ENCODE data around the gene GRIK4.
A peak's percentile ranks its signal among the peaks of the same experiment; 100 is the strongest.

The GRIK4 gene

DNA sequence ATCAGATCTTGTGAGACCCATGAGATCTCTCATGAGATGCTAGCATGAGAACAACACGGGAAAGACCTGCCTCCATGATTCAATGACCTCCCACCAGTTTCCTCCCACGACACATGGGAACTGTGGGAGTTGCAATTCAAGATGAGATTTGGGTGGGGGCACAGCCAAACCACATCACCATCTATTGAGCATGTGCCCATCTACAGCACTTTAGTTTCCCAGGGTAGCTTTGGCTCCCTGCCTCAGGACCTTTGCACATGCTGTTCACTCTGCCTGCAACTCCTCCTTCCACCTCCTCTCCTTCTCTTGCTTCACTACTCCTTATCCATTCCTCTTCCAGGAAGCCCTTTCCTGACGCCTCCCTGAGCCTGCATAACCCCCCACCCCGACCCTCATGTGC lies 17.2 kb downstream of the GRIK4 start:
- no peak for DNase-seq

- DNase-seq = no peak
These were observed 17.7 kb downstream of the GRIK4 start for GRCh38 chr11:120529214-120529613.

DNA sequence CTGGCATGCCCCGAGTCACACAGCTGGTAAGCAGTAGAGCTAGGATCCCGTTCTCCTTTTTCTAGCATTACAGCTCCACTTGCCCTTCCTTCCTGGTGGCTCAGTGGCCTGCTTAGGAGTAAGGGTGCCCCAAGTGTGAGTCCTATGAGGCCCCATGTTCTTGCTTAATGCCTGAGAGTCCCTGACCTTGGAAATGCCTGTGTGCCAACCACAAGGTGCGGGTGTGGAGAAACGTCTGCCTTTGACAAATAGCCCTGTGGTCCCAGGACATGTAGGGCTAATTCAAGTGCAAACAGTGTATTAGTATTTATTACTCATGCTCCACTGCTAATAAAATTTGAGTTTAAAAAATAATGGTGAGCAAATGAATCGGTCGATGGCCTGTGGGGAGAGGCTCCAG lies 18.4 kb downstream of the GRIK4 start:
- DNase-seq = no peak

DNA sequence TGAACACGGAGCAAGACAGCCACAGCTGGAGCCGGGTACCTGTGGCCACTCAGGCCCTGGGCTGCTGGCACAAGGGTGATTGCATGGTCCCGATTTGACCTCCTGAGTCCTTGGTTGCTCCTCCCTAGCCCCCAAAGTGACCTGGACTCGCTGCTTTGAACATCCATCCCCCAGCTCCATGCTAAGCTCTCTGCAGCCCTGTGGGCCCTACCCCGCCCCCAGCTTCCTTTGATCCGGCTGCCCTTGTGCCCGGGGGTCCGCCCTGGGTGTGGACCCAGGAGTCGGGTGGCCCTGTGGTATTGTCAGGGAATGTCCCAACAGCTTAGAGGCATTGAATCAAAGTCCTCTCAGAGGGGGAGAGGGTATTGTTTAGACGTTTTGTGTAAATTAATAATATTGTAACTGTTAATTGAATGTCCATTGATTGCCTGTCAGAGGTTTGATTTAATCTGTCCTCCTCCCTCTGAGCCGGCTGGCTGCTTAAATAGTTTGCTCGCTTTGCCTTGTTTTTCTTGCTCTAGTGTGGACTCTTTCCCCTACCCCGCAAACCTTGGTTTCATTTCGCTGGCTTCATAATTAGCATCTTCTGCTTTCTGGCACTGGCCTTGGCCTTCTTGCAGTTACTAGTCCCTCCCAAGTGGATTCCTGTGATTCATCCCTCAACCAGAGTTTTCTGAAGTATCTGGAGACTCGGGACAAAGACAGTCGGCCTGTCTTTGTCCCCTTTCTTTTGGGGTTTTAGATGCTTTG lies 20.7 kb downstream of the GRIK4 start:
- no peak for DNase-seq

DNA sequence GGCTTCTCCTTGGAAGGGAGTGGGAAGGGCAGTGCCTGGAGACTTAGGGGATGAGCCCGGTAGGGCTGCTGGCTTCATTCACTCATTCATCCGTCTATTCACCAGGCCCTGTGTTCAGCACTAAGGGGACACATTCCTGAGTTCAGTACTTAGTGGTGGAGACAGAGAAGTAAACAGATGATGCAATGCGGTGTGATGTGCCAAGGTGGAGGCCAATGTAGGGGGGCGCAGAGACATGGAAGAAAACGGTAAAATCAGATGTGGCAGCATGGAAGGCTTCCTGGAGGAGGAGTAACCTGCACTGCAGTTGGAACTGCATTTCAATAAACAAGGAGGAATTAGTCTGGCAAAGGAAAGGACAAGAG lies 21.3 kb downstream of the GRIK4 start:
- no peak for DNase-seq

DNA sequence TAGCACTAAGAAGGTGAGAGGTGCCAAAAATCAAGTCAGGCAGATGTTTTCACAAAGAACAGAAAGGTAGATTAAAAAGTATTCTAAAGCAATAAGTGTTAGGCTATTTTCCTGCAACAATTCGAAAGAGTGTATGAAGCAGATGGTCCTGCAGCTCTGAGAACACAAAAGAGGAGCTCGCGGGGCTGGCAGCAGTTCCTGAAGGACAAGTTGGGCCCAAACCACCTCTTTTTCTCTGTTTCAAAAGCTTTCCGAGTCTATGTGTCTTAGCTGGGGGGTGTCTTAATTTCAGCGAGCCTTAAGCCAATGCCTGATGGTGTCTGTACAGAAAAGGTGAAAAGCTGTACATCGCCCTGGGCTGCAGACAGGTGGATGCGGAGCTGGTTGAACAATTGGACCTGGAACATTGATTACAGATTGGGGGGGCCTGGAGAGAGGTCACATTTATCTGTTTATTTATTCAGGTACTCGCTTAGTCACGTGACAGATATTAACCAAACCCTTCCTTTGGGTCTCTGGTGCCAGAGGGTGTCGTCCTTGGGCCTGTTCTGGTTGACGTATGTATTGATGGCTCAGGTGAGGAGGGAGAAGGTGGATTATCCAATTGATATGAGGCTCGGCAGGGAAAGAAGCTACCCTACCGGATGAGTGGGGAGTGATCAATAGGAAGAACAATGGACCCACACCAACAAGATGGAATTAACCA lies 24.7 kb downstream of the GRIK4 start:
- no peak for DNase-seq

- no peak for DNase-seq
These were observed 25.2 kb downstream of the GRIK4 start for GRCh38 chr11:120536797-120537169.

- no peak for DNase-seq
These were observed 26.4 kb downstream of the GRIK4 start for GRCh38 chr11:120537996-120538395.

- no peak for DNase-seq
These were observed 27.2 kb downstream of the GRIK4 start for GRCh38 chr11:120538707-120539106.

DNA sequence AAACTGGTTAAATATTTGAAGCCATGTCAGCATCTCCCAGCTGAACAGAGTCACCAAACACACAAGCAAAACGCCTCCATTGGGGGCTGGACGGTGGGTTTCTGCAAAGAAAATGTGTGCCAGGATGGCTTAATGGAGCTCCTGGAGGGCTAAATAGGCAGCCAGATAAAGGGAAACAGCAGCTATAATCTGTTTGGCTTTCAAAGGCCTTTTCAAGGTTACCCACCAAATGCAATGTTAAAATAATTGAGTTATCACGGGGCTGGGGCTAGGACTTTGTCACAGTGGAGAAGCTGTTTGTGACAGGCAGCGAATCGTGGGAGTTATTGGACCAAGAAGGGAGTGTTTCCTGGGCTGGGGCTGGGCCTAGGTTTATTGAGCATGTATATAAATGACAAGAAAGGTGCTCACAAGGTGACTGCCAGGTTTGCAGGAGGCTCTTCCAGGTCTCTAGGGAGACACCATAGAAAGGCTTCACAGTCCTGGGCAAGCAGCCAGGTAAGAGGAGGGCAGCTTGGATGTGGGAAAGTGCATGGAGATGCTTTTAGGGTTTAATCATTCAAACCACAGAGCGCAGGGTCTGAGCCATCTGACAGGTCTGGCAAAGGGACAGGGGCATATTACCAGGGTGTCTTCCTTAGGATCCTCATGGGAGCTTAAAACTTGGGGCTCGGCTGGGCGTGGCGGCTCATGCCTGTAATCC lies 28.3 kb downstream of the GRIK4 start:
- DNase-seq = peak; percentile 40 to 71

GRCh38 chr11:120540744-120541465 lies 29.4 kb downstream of the GRIK4 start:
- DNase-seq = no peak

DNA sequence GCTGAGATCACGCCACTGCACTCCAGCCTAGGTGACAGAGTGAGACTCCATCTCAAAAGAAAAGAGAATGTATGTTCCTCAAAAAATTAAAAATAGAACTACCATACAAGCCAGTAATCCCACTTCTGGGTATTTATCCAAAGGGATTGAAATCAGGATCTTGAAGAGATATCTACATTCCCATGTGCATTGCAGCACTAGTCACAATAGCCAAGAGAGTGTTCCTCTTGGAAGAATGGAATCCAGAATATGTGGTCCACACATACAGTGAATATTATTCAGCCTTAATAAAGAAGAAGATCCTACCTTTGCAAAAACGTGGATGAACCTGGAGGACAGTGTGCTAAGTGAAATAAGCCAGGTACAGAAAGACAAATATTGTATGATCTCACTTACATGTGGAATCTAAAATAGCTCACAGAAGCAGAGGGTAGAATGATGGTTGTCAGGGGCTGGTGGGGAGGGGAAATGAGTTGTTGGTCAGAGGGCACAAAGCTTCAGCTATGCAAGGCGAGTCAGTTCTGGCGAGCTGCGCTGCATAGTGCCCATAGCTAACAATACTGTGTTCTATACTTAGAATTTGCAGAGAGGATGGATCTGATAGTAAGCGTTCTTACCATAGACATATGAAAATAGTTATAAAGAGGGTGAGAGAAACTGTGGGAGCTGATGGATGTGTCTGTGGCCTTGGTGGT lies 32.1 kb downstream of the GRIK4 start:
- no peak for DNase-seq

DNA sequence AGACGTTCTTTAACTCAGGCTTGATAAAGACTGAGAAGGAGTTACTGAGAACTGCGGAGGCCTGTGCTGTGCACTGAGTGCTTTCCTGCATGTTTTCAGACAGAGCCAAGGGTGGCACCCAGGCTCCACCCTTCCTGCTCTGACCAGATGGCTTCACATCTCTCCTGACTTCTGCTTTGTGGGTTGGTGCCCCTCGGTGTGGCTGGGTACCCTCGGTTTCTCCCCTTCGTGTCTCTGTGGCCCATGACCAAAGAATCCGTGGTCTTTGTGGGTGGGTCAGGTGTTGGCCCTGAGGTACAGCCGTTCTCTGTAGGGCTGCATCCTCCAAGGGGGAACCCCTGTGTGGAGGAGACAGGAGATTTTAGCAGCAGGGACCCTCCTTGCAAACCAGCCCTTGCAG lies 34.3 kb downstream of the GRIK4 start:
- DNase-seq = no peak

- no peak for DNase-seq
These were observed 35.0 kb downstream of the GRIK4 start for GRCh38 chr11:120546312-120547205.

DNA sequence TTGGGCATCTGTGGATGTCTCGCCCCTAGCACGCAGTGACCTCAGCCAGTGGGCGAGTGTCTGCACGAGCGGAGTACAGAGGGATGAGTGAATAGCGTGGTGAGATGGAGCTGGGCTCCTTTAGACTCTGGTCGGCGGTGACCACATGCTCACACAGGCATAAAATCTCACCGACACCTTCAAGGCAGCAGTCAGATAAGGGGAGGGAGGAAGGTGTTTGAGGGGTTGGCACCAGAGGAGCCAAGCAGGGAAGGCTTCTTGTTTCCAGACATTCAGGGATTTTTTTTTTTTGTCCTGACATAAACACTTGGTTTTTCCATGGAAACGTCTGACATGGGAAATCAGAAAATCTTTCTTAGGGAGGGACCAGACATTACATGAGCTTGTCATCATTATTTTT lies 35.8 kb downstream of the GRIK4 start:
- no peak for DNase-seq

- no peak for DNase-seq
These were observed 36.5 kb downstream of the GRIK4 start for GRCh38 chr11:120547811-120548681.

DNA sequence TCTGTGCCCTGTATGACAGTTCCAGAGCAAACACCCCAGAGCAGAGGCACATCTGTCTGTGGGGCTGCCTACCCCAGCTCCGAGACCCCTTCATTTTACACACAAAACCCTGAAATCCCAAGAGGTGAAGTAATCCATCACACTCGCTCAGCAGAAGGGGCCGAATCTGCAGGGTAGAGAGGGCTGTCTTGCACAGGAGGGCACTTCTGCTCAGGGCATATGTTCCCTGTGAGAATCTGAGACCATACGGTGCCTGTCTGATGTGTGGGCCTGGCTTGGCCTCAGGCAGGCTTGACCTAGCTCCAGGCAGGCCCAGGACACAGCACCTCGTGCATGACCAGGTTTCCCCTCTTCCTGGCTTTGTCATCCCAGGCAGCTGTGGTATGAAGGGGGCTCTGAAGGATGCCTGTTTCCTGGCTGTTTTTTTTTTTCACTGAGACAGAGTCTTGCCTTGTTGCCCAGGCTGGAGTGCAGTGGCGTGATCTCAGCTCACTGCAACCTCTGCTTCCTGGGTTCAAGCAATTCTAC lies 37.2 kb downstream of the GRIK4 start:
- DNase-seq = no peak

DNA sequence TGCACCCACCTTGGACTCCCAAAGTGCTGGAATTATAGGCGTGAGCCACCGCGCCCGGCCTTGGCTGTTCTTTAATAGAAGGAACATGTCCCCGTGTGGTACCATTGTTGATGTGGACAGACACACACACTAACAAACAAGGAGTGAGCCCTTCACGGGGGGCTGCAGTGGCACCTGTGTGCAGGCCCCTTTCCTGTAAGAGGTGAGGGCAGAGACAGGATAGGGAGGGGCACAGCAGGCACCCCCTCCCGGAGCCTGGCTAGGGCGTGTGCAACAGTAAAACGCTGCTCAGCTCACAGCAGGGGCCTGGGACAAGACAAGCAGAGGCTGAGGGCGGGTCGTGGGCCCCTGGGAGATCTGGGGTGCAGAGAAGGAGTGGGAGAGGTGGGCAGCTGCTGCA lies 37.8 kb downstream of the GRIK4 start:
- no peak for DNase-seq

DNA sequence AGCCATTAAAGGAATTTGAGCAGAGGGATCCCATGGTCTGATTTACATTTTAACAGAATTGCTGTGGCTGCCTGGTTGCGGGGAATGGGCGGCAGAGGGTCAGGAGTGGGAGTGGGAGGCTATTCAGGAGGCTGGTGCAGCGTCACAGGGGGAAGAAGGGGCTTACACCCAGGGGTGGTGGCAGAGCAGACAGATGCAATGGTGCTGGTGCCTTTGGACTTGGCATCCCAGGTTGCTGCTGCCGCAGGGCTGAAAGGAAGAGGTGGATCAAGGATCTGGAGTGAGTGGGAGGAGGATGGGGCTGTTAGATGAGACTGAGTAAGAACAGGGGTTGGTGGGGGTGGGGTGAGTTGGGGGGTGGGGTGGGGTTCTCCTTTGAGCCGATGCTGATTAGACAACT lies 38.5 kb downstream of the GRIK4 start:
- DNase-seq = no peak

DNA sequence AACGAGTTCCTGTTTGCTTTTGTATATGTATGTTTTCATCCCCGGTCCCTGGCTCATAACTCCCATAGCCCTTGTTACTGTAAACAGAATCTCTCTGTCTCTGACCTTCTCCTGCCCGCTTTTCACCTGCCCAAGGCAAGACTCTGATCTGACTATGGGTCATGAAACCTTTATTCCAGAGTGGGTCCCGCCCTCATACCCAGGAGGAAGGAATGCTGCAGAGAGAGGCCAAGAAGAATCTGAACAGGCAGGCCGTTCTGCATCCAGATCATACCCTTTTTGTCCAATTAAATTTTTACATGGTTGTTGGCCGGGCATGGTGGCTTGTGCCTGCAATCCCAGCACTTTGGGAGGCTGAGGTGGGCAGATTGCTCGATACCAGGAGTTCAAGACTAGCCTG lies 39.6 kb downstream of the GRIK4 start:
- no peak for DNase-seq

Data from NCI-H187 (cell line).